VCaP (cell line): ENCODE results near the gene SH3TC1.

Source experiments
- H3K27ac ChIP-seq: fragments of 450-650 bp; 2 replicates; pipeline ENCODE4 v1.5.1; 2017
- TF ChIP-seq, protein P1 (sequence below): fragments of 450-650 bp; conservative IDR thresholded peaks from 2 replicates; pipeline ENCODE4 v1.5.1; 2017; ENCODE audit warnings: mild to moderate bottlenecking, moderate library complexity

The SH3TC1 gene

GRCh38 chr4:8170341-8170740 is 28.7 kb upstream of the SH3TC1 start:
- TF ChIP-seq, protein P1, sequence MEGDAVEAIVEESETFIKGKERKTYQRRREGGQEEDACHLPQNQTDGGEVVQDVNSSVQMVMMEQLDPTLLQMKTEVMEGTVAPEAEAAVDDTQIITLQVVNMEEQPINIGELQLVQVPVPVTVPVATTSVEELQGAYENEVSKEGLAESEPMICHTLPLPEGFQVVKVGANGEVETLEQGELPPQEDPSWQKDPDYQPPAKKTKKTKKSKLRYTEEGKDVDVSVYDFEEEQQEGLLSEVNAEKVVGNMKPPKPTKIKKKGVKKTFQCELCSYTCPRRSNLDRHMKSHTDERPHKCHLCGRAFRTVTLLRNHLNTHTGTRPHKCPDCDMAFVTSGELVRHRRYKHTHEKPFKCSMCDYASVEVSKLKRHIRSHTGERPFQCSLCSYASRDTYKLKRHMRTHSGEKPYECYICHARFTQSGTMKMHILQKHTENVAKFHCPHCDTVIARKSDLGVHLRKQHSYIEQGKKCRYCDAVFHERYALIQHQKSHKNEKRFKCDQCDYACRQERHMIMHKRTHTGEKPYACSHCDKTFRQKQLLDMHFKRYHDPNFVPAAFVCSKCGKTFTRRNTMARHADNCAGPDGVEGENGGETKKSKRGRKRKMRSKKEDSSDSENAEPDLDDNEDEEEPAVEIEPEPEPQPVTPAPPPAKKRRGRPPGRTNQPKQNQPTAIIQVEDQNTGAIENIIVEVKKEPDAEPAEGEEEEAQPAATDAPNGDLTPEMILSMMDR, result no peak
- no peak overlapping the region for H3K27ac ChIP-seq

DNA sequence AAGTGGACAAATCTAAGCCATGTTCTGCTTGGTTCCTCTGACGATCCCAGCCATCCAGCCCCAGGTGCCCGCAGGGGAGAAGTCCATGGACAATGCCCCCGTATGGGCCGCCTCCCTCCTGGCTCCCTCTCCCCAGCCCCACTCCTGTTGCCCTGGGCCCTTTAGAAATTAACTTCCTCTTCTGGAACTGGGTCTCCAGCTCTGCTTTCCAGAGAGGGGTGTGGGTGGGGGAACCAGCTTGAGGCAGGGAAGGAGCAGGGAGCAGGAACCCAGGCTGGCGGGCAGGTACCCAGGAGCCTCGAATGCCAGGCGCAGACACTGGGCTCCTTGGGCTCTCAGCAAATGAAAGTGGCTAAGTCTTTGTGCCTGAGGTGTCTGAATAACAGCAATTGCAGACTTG is 27.8 kb upstream of the SH3TC1 start:
- TF ChIP-seq, protein P1, result no peak

GRCh38 chr4:8171984-8172924 is 26.8 kb upstream of the SH3TC1 start:
- no peak overlapping the region for H3K27ac ChIP-seq
- TF ChIP-seq, protein P1, result no peak

More for the DNA sequence above, 27.8 kb upstream of the SH3TC1 start:
- no peak overlapping the region for H3K27ac ChIP-seq

- no peak overlapping the region for H3K27ac ChIP-seq
- TF ChIP-seq, protein P1, result no peak
These were observed 25.4 kb upstream of the SH3TC1 start for GRCh38 chr4:8173492-8174242.

- TF ChIP-seq, protein P1, result no peak
- peak overlapping the region; percentile 37 for H3K27ac ChIP-seq
These were observed 24.1 kb upstream of the SH3TC1 start for GRCh38 chr4:8174970-8175369.

GRCh38 chr4:8175686-8176085 is 23.4 kb upstream of the SH3TC1 start:
- H3K27ac ChIP-seq, result peak overlapping the region; percentile 37
- TF ChIP-seq, protein P1, result no peak
